Neural progenitor cell (in vitro differentiated cells): ENCODE data around the gene TPP1. TPM values are rescaled to one million over a fixed set of nuclear protein-coding genes. Genes with fewer than 3 reads are reported as not detected.

Experiments used
- DNase-seq: peaks from one replicate; pipeline ENCODE4 v3.0.0-alpha.2; 2016; ENCODE audit warnings: low spot score
- H2AFZ ChIP-seq: fragments of 200-600 bp; sonication (generic); replicated peaks from 2 replicates; pipeline ENCODE4 v1.6.1; 2016; ENCODE audit warnings: antibody characterized with exemption
- H3F3A ChIP-seq: fragments of 200-600 bp; sonication (generic); 2 replicates; pipeline ENCODE4 v1.6.1; 2016; ENCODE audit warnings: antibody characterized with exemption, low read depth
- H3K27ac ChIP-seq: fragments of 200-600 bp; sonication (generic); 2 replicates; pipeline ENCODE4 v1.5.1; 2016; ENCODE audit warnings: mild to moderate bottlenecking
- H3K27me3 ChIP-seq: fragments of 200-600 bp; sonication (generic); 2 replicates; pipeline ENCODE4 v1.6.1; 2016; ENCODE audit warnings: mild to moderate bottlenecking, moderate library complexity
- H3K36me3 ChIP-seq: fragments of 200-600 bp; sonication (generic); 2 replicates; pipeline ENCODE4 v1.5.1; 2016
- H3K4me1 ChIP-seq: fragments of 200-600 bp; sonication (generic); 2 replicates; pipeline ENCODE4 v1.6.1; 2016; ENCODE audit warnings: mixed run types
- H3K4me2 ChIP-seq: fragments of 200-600 bp; sonication (generic); 2 replicates; pipeline ENCODE4 v1.6.1; 2016
- H3K4me3 ChIP-seq: fragments of 200-600 bp; sonication (generic); 2 replicates; pipeline ENCODE4 v1.5.1; 2016
- H3K79me2 ChIP-seq: fragments of 200-600 bp; sonication (generic); 2 replicates; pipeline ENCODE4 v1.6.1; 2016; ENCODE audit warnings: low read depth
- H3K9ac ChIP-seq: fragments of 200-600 bp; sonication (generic); 2 replicates; pipeline ENCODE4 v1.6.1; 2016
- H3K9me3 ChIP-seq: fragments of 200-600 bp; sonication (generic); 2 replicates; pipeline ENCODE4 v1.5.1; 2016; ENCODE audit warnings: low read depth
- H4K20me1 ChIP-seq: fragments of 200-600 bp; sonication (generic); 2 replicates; pipeline ENCODE4 v1.6.1; 2016; ENCODE audit warnings: low read depth
- H3K27ac Mint-ChIP-seq: 3 replicates; pipeline ENCODE4 v1.8.0; 2021; ENCODE audit warnings: mixed read lengths
- H3K27me3 Mint-ChIP-seq: 2 replicates; pipeline ENCODE4 v1.8.0; 2022; ENCODE audit warnings: low read depth, mild to moderate bottlenecking, inconsistent platforms, moderate library complexity, mixed read lengths; ENCODE audit not compliant: insufficient read depth
- H3K36me3 Mint-ChIP-seq: 3 replicates; pipeline ENCODE4 v1.8.0; 2021; ENCODE audit warnings: mixed read lengths
- H3K4me1 Mint-ChIP-seq: 3 replicates; pipeline ENCODE4 v1.8.0; 2021; ENCODE audit warnings: mixed read lengths
- H3K4me3 Mint-ChIP-seq: 3 replicates; pipeline ENCODE4 v1.8.0; 2021; ENCODE audit warnings: mild to moderate bottlenecking, moderate library complexity, mixed read lengths
- H3K9me3 Mint-ChIP-seq: 3 replicates; pipeline ENCODE4 v1.8.0; 2020; ENCODE audit warnings: mixed read lengths
- CTCF ChIP-seq: fragments of 200-600 bp; sonication (generic); IDR thresholded peaks from 2 replicates; pipeline ENCODE4 v1.5.1; 2017; ENCODE audit warnings: antibody characterized with exemption, mild to moderate bottlenecking
- EZH2 ChIP-seq: fragments of 200-600 bp; sonication (generic); IDR thresholded peaks from 2 replicates; pipeline ENCODE4 v1.6.1; 2017; ENCODE audit warnings: antibody characterized with exemption, mild to moderate bottlenecking, moderate library complexity
- EZH2phosphoT487 ChIP-seq: fragments of 200-600 bp; sonication (generic); IDR thresholded peaks from 2 replicates; pipeline ENCODE4 v1.6.1; 2017; ENCODE audit warnings: antibody characterized with exemption
- total RNA-seq: library from RNA; depleted of rRNA; stranded (reverse); fragments of >200 nt; gene quantifications from 2 replicates; pipeline ENCODE4 v1.2.3, GENCODE V29; 2015; ENCODE audit warnings: low replicate concordance

Gene TPP1
- total RNA-seq, 1 donor from 2014 or later: 9.9 TPM

DNA sequence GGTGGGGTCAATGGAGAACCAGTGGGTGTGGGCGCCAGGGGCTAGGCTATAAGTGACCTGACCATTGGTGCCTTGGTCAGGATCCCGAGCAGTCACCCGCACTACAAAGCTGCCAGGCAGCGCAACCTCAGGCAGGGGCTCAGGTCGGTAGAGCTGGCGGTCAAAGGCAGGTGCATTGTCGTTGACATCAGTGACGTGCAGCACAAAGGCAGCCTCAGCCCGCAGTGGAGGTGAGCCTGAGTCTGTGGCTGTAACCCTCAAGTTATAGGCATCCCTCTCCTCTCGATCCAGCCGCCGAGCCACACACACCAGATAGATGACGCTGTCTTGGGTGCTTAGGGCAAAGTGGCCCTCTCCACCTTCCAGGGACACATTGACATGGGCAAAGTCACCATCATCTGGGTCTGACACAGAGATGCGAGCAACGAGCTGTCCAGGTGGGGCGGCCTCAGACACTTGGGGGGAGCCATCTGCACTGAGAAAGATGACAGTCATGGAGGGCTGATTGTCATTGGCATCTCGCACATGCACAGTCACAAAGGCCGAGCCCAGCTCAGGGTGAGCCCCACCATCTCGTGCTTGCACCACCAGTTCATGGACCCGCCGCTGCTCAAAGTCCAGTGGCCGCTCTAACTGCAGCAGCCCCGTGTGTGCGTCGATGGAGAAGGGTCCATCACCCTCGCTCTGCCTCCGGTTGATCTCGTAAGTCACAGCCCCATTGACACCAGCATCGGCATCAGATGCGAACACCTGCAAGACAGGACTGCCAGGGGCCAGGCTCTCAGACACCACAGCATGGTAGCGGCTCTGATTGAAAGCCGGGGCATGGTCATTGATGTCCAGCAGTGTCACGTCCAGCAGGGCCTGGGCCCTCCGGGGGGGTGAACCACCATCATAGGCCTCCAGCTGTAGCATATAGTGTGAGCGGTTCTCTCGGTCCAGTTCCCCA is 21.1 kb upstream of the TPP1 start:
- no peak overlapping the region for H3K9ac ChIP-seq
- no peaks in the 10 kb centered on the region for H3K27me3 ChIP-seq
- H3K79me2 ChIP-seq: no peaks in the 10 kb centered on the region
- no peak overlapping the region for H3K4me3 ChIP-seq
- H3K4me1 ChIP-seq: no peaks in the 10 kb centered on the region
- H2AFZ ChIP-seq: no peak overlapping the region
- no peak overlapping the region for H3K4me2 ChIP-seq
- Mint-ChIP-seq H3K9me3 (no peaks in the 10 kb centered on the region), H3K27ac (no peak overlapping the region), H3K4me3 (no peak overlapping the region), H3K27me3 (no peaks in the 10 kb centered on the region), H3K36me3 (peaks cover 8% of the 10 kb centered on the region), H3K4me1 (no peaks in the 10 kb centered on the region)
- TF ChIP-seq EZH2phosphoT487 (no peak), EZH2 (no peak), CTCF (no peak)
- no peaks in the 10 kb centered on the region for H3K9me3 ChIP-seq
- H3K36me3 ChIP-seq: no peaks in the 10 kb centered on the region
- H3K27ac ChIP-seq: no peak overlapping the region
- H3F3A ChIP-seq: no peaks in the 10 kb centered on the region
- H4K20me1 ChIP-seq: no peaks in the 10 kb centered on the region
- DNase-seq: no peak

DNA sequence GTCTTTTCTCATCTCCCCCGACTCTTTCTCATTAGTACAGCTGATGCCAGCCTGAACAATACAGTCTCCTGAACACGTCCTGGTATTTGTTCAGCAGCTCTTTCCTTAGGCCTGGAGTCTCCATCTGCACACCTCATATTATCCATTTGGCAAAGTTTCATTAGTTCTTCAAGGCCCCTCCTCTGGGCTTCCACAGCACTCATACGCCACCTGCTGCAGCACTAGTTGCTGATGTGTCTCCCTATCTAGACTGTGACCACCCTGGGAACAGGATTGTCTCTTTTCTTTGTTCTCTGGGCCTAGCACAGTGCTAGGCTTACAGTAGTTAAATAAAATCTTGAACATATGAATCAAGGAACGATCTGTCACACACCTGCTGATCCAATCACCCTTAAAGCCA is 19.2 kb upstream of the TPP1 start:
- Histone ChIP-seq H3K4me3 (no peak overlapping the region), H3F3A (no peaks in the 10 kb centered on the region), H4K20me1 (no peaks in the 10 kb centered on the region), H3K9ac (no peak overlapping the region), H3K27me3 (no peaks in the 10 kb centered on the region), H3K27ac (no peak overlapping the region), H2AFZ (no peak overlapping the region), H3K4me1 (no peaks in the 10 kb centered on the region), H3K36me3 (no peaks in the 10 kb centered on the region), H3K79me2 (no peaks in the 10 kb centered on the region), H3K4me2 (no peak overlapping the region), H3K9me3 (no peaks in the 10 kb centered on the region)
- no peak overlapping the region for H3K27ac Mint-ChIP-seq
- no peak for DNase-seq
- TF ChIP-seq EZH2: no peak
- no peak for TF ChIP-seq EZH2phosphoT487
- no peak for TF ChIP-seq CTCF
- no peaks in the 10 kb centered on the region for H3K9me3 Mint-ChIP-seq
- peaks cover 3% of the 10 kb centered on the region for H3K36me3 Mint-ChIP-seq
- no peaks in the 10 kb centered on the region for H3K4me1 Mint-ChIP-seq
- no peak overlapping the region for H3K4me3 Mint-ChIP-seq
- H3K27me3 Mint-ChIP-seq: no peaks in the 10 kb centered on the region

DNA sequence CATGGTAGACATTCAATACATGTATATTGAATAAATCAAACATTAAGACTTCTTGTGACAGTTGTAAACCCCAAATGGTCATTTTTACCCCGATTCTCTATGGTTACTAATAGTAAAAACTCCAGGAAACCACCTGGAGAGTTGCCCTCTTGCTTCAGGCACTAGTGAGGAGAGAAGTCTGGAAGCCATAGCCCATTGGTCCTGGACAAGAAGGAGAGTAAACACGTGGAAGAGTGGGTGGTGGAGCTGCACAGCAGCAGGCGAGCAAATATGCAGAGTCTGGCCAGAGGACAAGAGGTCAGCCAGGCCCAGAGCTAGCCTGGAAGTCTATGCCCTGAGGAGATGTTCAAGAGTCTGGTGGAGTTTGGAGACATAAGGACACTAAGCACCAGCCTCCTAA is 18.6 kb upstream of the TPP1 start:
- no peaks in the 10 kb centered on the region for H3F3A ChIP-seq
- H3K4me3 ChIP-seq: no peak overlapping the region
- no peak overlapping the region for H2AFZ ChIP-seq
- H3K4me1 Mint-ChIP-seq: no peaks in the 10 kb centered on the region
- no peak overlapping the region for H3K9ac ChIP-seq
- H3K4me1 ChIP-seq: no peaks in the 10 kb centered on the region
- H3K27me3 ChIP-seq: no peaks in the 10 kb centered on the region
- H3K27ac ChIP-seq: no peak overlapping the region
- no peaks in the 10 kb centered on the region for H3K36me3 ChIP-seq
- no peak for DNase-seq
- peaks cover 4% of the 10 kb centered on the region for H3K36me3 Mint-ChIP-seq
- no peaks in the 10 kb centered on the region for H3K9me3 ChIP-seq
- no peaks in the 10 kb centered on the region for H3K79me2 ChIP-seq
- TF ChIP-seq CTCF (no peak), EZH2 (no peak), EZH2phosphoT487 (no peak)
- no peak overlapping the region for H3K4me2 ChIP-seq
- no peak overlapping the region for H3K27ac Mint-ChIP-seq
- H3K27me3 Mint-ChIP-seq: peaks cover under 1% of the 10 kb centered on the region
- no peaks in the 10 kb centered on the region for H4K20me1 ChIP-seq
- no peak overlapping the region for H3K4me3 Mint-ChIP-seq
- H3K9me3 Mint-ChIP-seq: no peaks in the 10 kb centered on the region
